C4-2B (cell line): ENCODE measurements around the gene HTR6.

Source experiments
- CTCF ChIP-seq: fragments of 450-650 bp; conservative IDR thresholded peaks from 2 replicates; pipeline ENCODE4 v1.5.1; 2017; ENCODE audit warnings: mild to moderate bottlenecking
- ZFX ChIP-seq: fragments of 450-650 bp; IDR thresholded peaks from 2 replicates; pipeline ENCODE4 v1.6.1; 2017

- TF ChIP-seq CTCF (no peak), ZFX (no peak)
Observed at GRCh38 chr1:19620786-19621185, 43.9 kb upstream of the HTR6 start.
